Hair follicular keratinocyte (primary cell): ENCODE data around the gene SIX2. TPM values are rescaled to one million over a fixed set of nuclear protein-coding genes. Genes with fewer than 3 reads are reported as not detected.

ENCODE experiments used
- total RNA-seq: library from RNA; depleted of rRNA; stranded (reverse); fragments of >200 nt; gene quantifications from 2 replicates; pipeline ENCODE4 v1.2.3, GENCODE V29; 2015

SIX2 gene
- total RNA-seq, result 0.08 TPM in 1 of 2 replicates, not detected in the other

DNA sequence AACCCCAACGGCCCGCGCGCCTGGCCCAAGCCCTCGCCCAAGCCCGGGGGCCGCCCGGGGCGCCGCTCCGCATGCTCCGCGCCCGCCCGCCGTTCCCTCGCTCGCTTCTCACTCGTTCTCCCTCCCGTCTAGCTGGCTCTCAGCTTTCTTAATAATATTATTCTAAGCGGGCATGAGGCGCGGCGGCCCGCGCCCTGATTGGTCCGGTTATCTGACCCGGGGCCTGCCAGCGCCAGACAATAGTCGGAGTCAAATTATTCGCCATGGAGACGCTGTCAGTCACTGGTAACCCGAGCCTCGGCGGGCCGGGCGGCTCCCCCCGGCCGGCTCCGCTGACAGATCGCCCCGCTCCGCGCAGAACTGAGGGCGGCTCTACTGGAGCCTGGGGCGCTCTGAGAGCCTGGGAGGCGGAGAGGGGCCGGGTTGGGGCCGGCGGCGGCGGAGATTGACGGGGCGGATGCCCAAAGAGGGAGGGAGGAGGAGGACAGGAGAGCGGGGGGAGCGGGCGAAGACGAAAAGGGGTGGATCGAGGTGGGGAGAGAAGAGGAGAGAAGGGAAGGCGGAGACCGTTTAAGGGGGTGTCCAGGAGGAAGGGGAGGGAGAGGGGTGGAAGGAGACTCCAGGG, at the start of gene SIX2:
Gene SIX2, minus strand, starts transcription at position 150 of the 625 bp plus-strand sequence. CDS start 342 bp downstream, outside the sequence.

Other genes with a start within 250 kb of the SIX2 start
- not detected in 2 replicates for gene SIX3, start 67.8 kb downstream of the SIX2 start, total RNA-seq